Measurements from ENCODE around the gene SORCS3.
"Not testable (repeated sequence)": the region's sequence is repeated elsewhere in the genome, so short reads cannot be mapped to it uniquely, and the experiment has no call there.

The SORCS3 gene

DNA sequence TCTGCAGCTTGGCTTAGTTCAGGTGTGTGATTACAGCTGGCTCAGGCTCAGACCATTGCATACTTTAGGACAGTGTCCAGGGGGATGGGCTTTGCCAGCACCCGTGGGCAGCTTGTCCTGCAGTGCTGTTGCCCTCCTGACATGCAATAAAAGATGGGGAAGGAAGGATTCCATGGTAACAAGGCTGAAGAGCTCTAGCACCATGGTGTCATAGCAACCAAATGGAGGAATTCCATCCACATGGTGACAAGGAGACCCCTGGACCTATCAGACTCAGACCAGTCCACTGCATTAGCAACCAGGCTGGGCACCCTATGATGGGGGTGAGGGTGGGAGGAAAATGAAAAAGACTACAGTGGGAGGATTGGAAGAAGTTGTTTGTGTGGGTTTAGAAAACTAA, 49.9 kb downstream of the SORCS3 start:
- no peak for DNase-seq

DNA sequence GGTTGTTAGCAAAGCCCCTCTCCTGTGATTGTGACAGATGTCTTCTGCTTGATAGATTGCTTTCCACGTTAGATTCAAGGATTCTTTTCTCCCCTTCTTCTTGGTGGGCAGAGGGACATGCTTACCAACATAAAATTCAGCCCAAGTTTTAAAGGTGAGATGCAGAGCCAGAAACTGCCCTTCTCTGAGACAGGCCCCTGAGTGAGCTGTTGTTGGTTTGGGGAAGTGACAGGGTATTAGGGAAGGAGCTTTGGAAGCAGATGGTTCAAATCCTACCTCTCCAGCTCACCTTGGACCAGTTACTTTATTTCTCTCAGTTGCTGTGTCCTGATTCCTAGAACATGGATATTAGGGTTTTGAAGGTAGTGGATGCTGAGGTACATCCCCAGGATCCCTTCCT, 53.0 kb downstream of the SORCS3 start:
- DNase-seq = no peak

DNA sequence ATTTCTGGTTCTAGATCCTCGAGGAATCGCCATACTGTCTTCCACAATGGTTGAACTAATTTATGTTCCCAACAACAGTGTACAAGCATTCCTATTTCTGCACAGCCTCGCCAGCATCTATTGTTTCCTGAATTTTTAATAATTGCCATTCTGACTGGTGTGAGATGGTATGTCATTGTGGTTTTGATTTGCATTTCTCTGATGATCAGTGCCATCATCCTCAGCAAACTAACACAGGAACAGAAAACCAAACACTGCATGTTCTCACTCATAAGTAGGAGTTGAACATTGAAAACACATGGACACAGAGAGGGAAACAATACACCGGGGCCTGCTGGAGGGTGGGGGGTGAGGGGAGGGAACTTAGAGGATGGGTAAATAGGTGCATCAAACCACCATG, 62.2 kb downstream of the SORCS3 start:
- DNase-seq = not testable (repeated sequence)

DNA sequence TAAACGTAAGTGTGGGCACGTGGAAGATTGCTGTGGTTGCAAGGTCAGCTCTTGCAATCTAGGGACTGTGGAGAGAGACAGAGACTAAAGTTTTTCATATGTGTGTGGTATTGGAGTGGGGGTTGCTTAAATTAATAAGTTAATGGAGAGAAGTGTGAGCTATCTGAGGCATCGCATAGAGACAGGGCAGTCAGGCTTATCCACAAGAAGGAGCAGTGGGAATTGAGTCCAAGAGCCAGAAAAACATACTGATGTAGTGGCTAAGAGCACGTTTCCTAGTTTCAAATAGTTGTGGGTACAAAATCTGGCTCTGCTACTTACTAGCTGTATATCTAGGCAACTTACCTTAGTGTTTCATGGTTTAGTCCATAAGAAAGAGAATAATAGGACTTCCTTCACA, 65.8 kb downstream of the SORCS3 start:
- no peak for DNase-seq

DNA sequence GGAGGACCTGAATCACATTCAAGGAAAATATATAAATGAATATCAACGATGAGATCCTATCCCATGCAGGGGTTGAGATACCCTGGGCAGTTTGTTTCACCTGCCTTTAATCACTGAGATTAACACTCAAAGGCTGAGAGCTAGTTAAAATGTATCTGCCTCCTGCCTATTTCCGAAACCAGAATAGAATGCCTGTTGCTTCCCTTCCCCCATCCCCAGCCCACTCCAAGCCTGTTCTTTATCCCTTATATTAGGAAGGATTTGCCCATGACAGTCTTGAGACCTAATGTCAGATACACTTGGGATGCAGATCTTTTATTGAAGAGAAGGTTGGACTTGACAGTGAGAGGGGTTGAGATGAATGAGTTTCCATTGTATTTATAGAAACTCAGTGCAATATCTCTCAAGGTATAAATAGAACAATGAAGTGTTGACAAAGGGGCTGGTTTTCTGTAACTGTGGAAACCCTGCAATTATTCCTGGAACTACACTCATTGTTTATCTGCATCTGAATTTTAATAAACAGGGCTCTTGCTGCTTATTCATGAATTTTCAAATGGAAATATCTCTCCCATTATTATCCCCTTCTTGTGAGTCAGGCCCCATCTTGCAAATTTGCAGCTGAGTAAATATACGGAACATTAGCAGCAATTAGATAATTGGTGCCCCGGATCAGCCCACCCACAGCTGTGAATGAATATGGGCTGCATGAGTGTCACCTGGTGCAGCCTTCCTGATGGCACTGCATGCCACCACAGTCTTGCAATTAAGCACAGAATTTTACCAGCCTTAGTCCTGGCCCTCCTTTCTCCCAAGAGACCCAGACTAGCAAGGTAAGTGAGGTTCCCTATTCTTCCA, 66.7 kb downstream of the SORCS3 start:
- DNase-seq = no peak

DNA sequence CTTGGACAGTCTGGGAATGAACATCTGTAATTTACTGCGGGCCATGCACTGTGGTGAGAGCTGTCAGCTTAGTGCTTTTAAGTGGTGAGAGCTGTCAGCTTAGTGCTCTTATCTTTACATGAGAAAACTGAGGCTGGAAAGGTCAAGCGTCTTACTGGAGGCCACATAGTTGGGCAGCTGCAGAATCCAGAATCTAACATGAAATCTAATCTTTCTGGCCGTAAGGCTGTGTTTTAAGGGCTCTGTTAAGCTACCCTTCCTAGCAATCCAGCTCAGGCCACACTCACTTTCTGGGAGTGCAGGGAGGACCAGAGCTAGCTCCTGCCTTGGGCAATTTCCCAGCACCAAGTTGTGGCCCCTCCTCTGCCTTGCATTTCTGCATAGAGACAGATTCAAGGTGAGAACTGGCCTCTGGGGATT, 70.2 kb downstream of the SORCS3 start:
- DNase-seq = no peak

DNA sequence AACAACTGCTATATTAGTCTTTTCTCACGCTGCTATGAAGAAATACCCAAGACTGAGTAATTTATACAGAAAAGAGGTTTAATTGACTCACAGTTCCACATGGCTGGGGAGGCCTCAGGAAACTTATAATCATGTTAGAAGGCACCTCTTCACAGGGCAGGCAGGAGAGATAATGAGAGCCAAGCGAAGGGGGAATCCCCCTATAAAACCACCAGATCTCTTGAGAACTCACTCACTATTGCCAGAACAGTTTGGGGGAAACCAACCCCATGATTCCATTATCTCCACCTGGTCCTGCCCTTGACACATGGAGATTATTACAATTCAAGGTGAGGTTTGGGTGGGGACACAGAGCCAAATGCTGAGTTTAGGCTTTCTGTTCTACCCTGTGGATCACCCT, 89.5 kb downstream of the SORCS3 start:
- not testable (repeated sequence) for DNase-seq

DNA sequence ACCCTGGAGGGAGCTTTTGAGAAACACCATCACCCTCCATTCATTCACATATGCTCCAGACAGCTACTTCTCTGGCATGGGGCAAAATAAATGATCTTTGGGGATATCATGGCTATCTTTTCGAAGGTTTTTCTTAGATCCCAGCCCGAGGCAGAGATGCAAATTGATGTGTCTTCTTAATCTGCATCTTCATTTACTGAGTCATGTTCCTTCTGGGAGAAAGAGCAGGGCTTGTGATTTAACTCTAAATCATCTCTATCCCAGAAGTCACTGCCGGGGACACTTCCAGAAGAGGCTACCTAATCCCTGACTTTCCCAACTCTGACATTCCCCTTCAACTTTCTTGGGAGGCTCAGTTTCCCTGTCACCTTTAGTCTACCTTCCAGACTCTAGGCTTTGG, 90.1 kb downstream of the SORCS3 start:
- no peak for DNase-seq

DNA sequence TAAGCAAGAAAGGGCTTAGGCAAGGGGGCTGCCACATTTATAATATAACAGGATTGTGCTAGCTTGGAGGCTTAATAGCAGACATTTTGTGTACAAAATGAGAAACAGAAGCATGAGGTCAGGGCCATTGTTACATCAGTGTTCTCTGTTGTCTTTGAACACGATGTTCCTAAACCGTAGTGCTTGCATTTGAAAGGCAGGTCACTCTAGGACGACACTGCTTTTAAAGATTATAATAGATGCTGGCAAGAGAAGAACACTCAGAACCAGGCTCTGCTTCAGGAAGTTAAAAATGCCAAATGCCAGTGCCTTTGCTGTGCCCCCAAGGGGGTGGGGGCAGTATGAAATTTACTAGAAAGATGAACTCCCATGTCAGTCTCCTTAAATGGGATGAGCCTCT, 91.1 kb downstream of the SORCS3 start:
- no peak for DNase-seq

DNA sequence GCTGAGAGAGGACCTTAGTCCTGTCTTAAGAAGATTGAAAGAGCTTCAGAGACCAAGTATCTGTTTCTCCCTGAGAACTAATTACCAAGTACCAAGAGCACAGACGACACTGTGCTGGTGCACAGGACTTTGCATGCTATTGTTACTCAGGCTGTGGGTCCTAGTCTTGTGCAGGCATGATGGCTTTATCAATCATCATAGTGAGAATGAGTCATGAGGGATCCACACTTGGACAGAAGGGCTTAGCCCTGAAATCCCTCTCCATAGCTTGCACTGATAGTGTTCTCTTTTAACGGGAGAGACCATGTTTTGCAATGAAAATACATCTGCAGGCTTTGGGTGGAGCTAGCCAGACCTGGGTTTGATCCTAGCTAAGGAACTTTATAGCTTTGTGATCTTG, 93.3 kb downstream of the SORCS3 start:
- no peak for DNase-seq

DNA sequence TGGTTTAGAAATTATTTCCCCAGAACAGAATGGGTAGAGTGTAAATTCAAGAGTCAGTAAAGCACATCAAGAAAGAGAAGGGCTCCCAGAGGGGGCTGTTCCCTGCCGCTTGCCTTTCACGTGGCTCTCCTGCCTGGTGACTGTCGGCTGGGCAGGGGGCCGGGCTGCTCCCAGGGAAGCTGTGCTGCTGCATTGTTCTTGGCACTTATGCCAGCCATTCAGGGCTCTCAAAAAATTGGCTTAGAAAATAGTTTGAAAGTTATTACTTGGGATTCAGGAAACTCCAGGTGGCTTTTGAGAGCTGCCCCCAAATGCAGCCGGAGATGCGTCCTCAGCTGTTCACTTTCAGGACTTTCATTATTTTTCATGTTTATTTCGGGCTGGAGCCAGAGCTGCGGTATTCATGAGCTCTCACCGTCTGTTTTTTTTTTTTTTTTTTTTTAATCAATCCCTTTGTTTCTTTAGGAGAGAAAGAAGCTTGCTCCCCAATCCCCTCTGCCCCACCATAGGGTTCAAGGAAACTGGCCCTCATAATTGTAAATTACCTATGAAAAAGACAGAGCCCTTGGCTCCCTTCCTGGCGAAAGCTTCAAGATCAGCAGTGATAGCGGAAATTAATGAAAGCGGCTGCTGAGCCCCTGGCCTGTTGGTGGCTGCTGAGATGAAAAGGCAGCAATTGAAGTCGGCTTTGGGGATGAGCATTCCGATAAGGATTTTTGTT, 94.1 kb downstream of the SORCS3 start:
- DNase-seq = no peak

DNA sequence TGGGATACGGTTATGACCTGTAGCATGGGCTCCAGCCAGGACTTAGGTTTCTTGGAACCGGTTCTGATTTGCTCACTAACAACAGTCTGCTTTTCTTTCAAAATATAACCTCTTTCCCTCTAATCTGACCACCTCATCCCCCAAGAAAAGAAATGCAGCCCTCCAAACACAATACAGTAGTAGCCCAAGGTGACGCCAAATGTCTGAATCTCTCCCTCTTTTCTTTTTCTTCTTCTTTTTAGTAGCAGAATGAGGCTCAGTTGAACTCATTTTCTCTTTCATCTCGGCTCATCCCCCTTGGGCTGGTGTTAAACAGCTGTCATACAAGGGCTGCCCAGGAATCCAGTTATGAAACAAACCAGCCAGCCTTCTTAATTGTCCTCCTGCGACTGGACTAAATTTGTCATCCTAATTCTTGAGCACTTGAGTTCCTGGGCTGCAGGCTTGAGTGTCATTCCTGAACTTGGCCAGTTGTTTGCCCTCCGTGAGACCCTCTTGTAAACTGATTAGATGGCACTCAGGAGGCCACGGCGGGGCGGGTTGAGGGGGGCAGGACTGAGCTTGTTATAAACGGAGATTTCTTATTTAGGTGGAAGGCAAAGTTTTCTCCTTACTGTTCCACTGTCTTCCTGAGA, 94.8 kb downstream of the SORCS3 start:
- DNase-seq = no peak

DNA sequence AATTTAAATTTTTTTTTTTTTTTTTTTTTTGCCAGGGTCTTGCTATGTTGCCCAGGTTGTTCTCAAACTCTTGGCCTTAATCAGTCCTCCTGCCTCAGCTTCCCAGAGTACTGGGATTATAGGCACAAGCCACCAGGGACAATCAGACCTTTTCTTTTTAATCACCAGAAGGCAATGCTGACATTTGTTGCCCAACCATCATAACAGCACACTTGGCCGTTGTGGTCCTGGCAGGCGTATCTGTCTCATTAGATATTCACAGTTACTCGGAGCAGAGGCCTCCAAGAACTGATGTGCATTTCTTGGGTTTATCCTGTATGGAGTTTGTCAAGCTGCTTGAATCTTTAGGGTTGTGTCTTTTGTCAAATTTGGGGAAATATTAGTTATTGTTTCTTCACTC, 100.0 kb downstream of the SORCS3 start:
- DNase-seq = no peak

DNA sequence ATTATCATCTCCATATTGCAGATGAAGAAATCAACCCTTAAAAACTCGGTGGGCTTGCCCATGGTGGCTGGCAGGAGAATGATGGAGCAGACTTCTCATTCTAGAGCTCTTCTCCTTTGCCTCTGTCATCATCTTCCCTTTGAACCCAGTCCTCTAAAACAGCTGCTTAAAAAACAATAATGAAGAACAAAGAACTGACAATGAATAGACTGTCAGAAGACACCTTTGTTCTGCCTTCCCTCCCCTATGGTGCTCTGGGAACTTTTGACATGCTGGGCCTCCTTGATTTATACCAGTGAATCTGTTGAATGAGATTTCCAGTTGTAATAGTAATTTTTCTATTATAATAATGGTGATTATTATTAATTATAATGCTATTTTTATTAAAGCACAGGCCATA, 103.0 kb downstream of the SORCS3 start:
- no peak for DNase-seq

DNA sequence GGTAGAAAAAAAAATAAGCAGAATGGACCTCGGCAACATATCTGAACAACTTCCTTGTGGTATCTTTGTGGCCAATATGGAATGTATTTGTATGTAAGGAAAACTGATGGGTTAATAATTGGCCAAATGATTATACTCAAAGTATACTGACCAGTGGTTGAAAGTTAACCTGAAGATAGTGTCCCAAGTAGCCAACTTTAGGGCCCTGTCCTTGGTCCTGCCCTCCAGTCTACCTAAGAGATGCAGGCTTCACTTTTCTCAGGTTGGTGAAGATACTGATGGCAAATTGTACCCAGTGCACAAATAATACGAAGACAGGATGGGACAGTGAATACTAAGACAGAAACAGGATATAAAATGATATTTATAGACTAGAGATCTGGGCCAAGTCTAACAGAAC, 109.2 kb downstream of the SORCS3 start:
- DNase-seq = no peak

DNA sequence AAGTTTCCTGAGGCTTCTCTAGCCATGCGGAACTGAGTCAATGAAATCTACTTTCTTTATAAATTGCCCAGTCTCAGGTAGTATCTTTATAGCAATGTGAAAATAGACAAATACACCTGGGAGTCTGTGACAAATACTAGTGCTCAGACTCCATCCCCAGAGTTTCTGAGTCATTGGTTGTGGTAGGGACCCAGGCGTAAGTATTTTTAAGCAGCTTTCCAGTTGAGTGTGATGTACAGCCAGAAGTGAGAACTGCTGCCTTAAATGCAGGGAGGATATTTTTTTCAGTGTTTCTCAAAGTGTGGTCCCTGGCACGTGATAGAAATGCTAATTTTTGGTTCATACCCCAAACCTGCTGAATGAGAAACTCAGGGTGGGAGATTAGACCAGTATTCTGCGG, 121.7 kb downstream of the SORCS3 start:
- no peak for DNase-seq

DNA sequence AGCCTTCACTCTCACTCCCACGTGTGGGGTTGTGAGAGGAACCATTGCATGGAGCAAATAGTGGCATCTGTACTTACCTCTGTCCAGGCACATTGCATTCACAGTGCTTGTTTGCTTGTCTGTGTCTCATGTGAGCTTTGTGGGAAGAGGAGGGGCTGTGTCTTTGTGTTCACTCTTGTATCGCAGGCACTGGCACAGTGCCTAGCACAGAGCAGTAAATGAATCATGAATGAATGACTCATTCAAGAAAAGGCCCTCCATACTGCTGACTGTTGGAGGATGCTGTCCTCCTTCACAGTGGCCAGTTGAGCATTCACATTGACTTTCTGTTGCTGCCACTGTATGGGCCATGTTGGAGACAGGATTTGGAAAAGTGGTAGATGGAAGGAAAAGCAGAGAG, 125.3 kb downstream of the SORCS3 start:
- no peak for DNase-seq

DNA sequence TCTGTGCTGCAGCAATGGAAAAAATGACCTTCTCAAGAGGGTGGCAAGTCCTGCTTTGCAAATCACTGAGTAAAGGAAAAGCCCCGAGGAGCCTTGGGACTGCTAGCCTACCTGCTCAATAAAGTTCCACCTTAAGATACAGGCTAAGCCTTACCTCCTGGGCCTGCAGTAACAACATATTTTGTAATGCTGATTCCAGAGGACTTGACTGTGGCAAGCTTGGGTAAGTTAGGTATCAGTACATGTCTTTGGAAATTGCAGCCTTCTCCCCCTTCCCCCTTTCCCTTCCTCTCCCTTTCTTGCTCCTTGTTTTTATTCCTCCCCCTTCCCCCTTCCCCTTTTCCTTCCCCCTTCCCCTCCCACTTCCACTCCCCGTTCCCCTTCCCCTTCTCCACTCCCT, 126.2 kb downstream of the SORCS3 start:
- no peak for DNase-seq

DNA sequence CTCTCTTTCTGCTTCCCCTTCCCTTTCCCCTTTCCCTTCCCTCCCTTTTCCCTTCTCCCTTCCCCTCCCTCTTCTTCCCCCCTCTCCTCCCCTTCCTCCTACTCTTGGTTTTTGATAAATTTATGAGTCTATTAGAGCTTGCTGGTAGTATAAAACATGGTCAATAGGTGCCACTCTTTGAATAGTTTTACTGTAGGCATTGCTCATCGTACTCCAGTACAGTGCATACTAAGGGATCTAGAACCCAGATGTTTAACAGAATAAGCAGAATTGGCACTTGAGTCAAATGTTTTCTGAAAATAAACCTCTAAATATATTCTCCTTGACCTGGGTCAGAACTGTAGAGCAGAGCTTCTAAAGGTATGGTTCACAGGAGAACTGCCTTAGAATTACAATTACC, 126.7 kb downstream of the SORCS3 start:
- no peak for DNase-seq

DNA sequence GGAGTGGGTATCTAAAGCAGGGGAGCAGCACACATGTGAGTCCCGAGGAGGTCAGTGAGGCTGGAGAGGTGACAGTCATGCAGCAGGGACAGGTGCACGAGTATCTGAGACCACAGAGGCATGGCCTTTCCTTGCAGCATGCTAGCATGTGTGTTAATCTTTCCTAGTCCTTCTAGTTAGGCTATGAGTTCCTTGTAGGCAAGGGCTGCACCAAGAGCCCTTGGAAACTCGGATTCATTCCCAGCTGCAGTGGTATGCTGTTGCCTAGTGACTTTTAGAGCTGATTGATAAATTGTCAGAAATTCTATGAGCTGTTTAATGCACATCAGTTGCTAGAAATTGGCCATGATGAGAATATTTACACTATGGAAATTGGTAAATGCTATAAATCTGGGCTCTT, 132.0 kb downstream of the SORCS3 start:
- DNase-seq = no peak

DNA sequence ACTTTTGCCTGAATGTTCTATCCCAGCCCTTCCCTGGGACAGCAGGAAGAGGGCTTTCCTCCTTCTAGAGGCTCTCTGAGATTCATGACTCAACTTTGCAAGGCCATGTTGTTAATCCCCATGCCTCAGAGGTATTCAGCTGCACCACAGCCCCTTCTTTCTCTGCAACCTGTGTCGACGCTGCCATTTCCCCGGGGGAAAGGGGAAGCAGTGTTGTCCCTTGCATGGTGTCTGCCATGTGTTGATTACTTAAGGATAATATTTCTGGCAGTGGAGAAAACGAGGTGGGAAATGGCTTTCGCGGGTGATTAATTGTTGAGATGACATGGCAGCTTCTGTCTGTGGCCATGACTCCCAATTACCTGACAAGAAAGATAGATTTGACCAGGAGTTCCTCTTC, 133.1 kb downstream of the SORCS3 start:
- no peak for DNase-seq

DNA sequence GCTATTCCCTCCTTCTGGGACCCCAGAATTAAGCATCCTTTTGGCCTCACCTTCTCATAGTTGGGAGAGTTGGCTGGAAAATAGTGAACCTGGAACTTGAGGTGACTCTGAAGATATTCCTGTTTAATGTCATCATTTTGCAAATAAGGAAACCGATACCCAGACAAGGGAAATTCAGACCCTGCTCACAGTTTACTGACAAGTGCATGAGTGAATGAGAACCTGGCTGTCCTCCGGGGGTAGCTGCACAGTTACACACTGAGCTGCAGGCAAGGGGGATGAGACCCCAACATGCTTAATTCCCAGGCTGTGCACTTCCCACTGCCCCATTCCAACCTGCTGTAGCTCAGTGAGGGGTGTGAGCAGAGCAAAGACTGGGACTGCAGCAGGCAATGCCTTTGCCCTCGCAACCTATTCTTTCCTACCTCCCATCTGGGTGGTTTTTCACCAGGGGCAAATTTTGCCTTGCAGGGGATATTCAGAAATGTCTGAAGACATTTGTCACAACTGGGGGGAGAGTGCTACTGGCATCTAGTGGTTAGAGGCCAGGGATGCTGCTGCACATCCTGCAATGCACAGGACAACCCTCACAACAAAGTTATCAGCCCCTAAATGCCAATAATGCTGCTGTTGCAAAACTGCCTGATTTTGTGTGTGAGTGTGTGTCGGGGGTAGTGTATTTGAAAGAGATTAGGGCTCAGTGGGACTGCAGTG, 136.2 kb downstream of the SORCS3 start:
- DNase-seq = no peak

DNA sequence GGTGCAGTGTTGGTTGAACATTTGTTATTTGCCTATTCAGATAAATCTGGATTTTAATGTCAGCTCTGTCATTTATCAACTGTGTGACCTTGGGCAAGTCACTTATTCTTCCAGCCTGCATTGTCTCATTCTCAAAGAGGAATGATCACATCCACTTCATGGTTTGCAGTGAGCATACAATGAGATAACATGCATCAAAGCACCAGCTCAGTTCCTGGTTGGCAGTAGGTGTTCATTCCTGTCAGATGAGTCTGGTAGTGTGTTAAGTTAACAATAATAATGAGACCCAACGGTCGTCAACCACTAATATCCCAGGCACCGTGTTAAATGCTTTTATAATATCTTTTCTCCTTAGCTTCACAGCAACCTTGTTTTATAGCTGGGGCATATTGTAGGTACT, 137.3 kb downstream of the SORCS3 start:
- DNase-seq = no peak
